Tibial artery (tissue), 4 donors: ENCODE measurements around the gene BRI3BP.

ENCODE experiments used
- DNase-seq, 2 donors: peaks; one replicate each; pipeline ENCODE4 v3.0.0-alpha.2; 2019
- H3K27ac ChIP-seq, 2 donors: fragments of 200-600 bp; sonication (generic) in 1 of 2; 1 replicate in 1 of 2; 2 replicates in 1 of 2; pipeline ENCODE4 v1.5.1; 2018 to 2019; ENCODE audit warnings: mild to moderate bottlenecking in 1 of 2
- H3K27me3 ChIP-seq, 2 donors: fragments of 200-600 bp; sonication (generic) in 1 of 2; one replicate each; pipeline versions ENCODE4 v1.5.1 to v1.6.0; 2016 to 2019
- H3K36me3 ChIP-seq, 3 donors: fragments of 200-600 bp; sonication (generic) in 2 of 3; one replicate each; pipeline ENCODE4 v1.5.1; 2016 to 2019; ENCODE audit warnings: mild to moderate bottlenecking in 2 of 3
- H3K4me1 ChIP-seq, 4 donors: fragments of 200-600 bp; sonication (generic) in 2 of 4; 1 replicate in 3 of 4; 2 replicates in 1 of 4; pipeline ENCODE4 v1.5.1; 2016 to 2019
- H3K4me3 ChIP-seq, 2 donors: fragments of 200-600 bp; sonication (generic) in 1 of 2; 1 replicate in 1 of 2; 2 replicates in 1 of 2; pipeline ENCODE4 v1.5.1; 2018 to 2019; ENCODE audit warnings: mild to moderate bottlenecking in 2 of 2
- H3K9me3 ChIP-seq, 3 donors: fragments of 200-600 bp; sonication (generic) in 1 of 3; one replicate each; pipeline ENCODE4 v1.5.1; 2016 to 2019
- CTCF ChIP-seq, 2 experiments: fragments of 200-600 bp in 1 of 2; fragments of 450-650 bp in 1 of 2; IDR thresholded peaks; one replicate each; pipeline ENCODE4 v1.5.1; 2017 to 2019; ENCODE audit warnings: antibody characterized with exemption in 2 of 2, mild to moderate bottlenecking in 1 of 2, moderate library complexity in 1 of 2
- intact Hi-C: fragments of 100-400 bp; cut with DNase I; formaldehyde crosslinking; loops from one replicate; pipeline ENCODE4 v1.15.0; 2023; ENCODE audit warnings: low total_unique reads

Gene BRI3BP

DNA sequence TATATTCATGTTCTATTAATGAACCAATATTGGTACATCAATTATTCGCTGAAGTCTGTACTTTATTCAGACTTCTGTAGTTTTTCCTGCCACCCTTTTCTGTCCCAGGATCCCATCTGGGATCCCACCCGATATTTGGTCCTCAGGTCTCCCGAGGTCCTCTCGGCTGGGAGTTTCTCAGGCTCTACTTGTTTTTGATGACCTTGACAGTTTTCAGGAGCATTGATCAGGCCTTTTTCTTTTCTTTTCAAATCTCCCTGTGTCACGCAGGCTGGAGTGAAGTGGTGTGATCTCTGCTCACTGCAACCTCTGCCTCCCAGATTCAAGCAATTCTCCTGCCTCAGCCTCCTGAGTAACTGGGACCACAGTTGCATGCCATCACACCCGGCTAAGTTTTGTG lies 11.2 kb downstream of the BRI3BP start:
- intact Hi-C loops, result no loop called here
- H3K4me3 ChIP-seq, result no peak overlapping the region
- no peaks in the 10 kb centered on the region for H3K9me3 ChIP-seq
- no peaks in the 10 kb centered on the region for H3K36me3 ChIP-seq
- H3K27me3 ChIP-seq, result no peaks in the 10 kb centered on the region
- H3K27ac ChIP-seq, result no peak overlapping the region
- no peaks in the 10 kb centered on the region for H3K4me1 ChIP-seq
- no peak for DNase-seq
- no peak for TF ChIP-seq CTCF (IDR thresholded peaks at IDR 0.05)

DNA sequence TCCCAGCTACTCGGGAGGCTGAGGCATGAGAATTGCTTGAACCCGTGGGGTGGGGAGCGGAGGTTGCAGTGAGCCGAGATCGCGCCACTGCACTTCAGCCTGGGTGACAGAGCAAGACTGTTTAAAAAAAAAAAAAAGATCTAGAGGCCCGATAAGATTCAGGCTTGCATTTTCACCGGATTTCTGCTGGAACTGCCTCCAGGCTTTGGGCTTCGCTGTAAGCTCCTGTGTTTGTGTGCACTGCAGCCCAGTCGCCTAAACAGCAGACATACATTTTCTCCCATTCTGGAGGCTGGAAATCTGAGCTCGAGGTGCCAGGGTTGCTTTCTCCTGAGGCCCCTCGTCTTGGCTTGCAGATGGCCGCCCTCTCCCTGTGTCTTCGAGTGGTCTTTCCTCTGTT lies 12.2 kb downstream of the BRI3BP start:
- Histone ChIP-seq H3K27ac (no peak overlapping the region), H3K4me1 (no peaks in the 10 kb centered on the region), H3K9me3 (no peaks in the 10 kb centered on the region), H3K27me3 (no peaks in the 10 kb centered on the region), H3K4me3 (no peak overlapping the region), H3K36me3 (no peaks in the 10 kb centered on the region)
- intact Hi-C loops, result no loop called here
- TF ChIP-seq CTCF (IDR thresholded peaks at IDR 0.05), result no peak
- DNase-seq, result no peak

- intact Hi-C loops, result no loop called here
- DNase-seq, result no peak
- no peak overlapping the region for H3K27ac ChIP-seq
Observed at GRCh38 chr12:125006365-125006764, 12.9 kb downstream of the BRI3BP start.

DNA sequence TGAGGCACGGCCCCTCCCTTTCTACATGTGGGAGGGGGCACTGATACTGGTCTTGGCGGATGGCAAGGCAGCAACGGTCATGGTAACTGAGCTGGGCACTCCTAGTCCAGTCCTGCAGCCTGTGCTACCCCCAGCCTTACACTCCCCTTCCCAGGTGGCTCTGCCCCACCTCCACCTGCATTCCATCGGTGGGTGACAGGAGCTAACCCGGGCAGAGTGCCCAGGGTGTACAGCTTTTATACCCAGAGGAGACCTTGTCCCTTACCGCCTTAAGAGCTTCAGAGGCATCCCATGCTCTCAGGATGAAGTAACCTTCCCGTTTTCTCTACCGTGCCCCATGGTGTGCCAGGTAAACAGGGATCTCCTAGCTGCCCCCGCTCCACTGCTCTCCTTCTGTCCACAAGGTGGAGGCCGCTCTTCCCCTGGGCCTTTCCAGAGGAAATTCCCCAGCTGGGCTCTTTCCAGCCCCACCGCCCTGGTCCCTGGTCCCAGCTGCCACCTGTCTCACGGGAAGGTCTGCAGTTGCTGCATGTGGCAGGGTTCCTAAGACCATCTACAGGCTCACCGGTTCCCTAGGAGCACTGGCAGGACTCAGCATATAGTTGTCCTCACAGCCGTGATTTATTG lies 20.5 kb downstream of the BRI3BP start:
- Histone ChIP-seq H3K9me3 (no peaks in the 10 kb centered on the region), H3K27me3 (no peaks in the 10 kb centered on the region), H3K4me1 (no peaks in the 10 kb centered on the region), H3K27ac (no peak overlapping the region), H3K4me3 (no peak overlapping the region), H3K36me3 (peaks cover 0 to 36% (median 4%) of the 10 kb centered on the region in 3 donors)
- intact Hi-C loops, result no loop called here
- TF ChIP-seq CTCF (IDR thresholded peaks at IDR 0.05), result no peak
- no peak for DNase-seq

More at GRCh38 chr12:125006365-125006764, 12.9 kb downstream of the BRI3BP start:
- Histone ChIP-seq H3K9me3 (no peaks in the 10 kb centered on the region), H3K27me3 (no peaks in the 10 kb centered on the region), H3K4me3 (no peak overlapping the region), H3K4me1 (no peaks in the 10 kb centered on the region), H3K36me3 (no peaks in the 10 kb centered on the region)
- TF ChIP-seq CTCF (IDR thresholded peaks at IDR 0.05), result no peak

DNA sequence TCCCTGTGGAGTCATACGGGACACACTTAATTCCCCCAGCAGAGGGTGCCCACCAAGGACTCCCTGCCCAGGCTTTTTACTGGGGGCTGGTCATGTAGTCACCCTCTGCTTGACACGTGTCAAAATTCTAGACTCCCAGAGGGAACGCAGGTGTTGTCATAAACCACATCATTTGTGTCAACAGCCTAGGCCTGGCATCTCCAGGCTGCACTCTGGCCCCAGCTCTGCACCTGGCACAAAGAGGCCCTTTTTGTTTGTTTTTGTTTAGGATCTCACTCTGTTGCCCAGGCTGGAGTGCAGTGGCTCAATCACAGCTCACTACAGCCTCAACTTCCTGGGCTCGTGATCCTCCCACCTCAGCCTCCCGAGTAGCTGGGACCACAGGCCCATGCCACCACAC lies 21.1 kb downstream of the BRI3BP start:
- no peaks in the 10 kb centered on the region for H3K27me3 ChIP-seq
- H3K4me1 ChIP-seq, result no peaks in the 10 kb centered on the region
- no peak for TF ChIP-seq CTCF (IDR thresholded peaks at IDR 0.05)
- H3K36me3 ChIP-seq, result peaks cover 0 to 36% (median 4%) of the 10 kb centered on the region in 3 donors
- no peak overlapping the region for H3K27ac ChIP-seq
- no peak overlapping the region for H3K4me3 ChIP-seq
- no peak for DNase-seq
- no peaks in the 10 kb centered on the region for H3K9me3 ChIP-seq
- intact Hi-C loops, result no loop called here
